ENCODE data around the gene BRSK1.

GRCh38 chr19:55309448-55309847 is 25.7 kb downstream of the BRSK1 start:
- TF ChIP-seq CTCF (IDR thresholded peaks at IDR 0.05) (no peak), POLR2A (IDR thresholded peaks at IDR 0.05) (no peak), EP300 (IDR thresholded peaks at IDR 0.05) (no peak)
